Activated naive CD8-positive, alpha-beta T cell treated with anti-CD3 and anti-CD28 coated beads, Interleukin-2, amount 50 U/mL, for 24 hours (primary cell): ENCODE data around the gene ZNF407.

ENCODE experiments used
- ATAC-seq: fragments of 150-1000 bp; cut with Tn5 transposase; one replicate; pipeline ENCODE4 v1.10.0; 2021
- DNase-seq: peaks from one replicate; pipeline ENCODE4 v3.0.0; 2021
- H3K27ac Mint-ChIP-seq: one replicate; pipeline ENCODE4 v1.8.0; 2021; ENCODE audit warnings: mild to moderate bottlenecking, mixed read lengths
- H3K27me3 Mint-ChIP-seq: one replicate; pipeline ENCODE4 v1.8.0; 2021; ENCODE audit warnings: mixed read lengths
- H3K36me3 Mint-ChIP-seq: one replicate; pipeline ENCODE4 v1.8.0; 2021; ENCODE audit warnings: low read depth, mixed read lengths
- H3K4me1 Mint-ChIP-seq: one replicate; pipeline ENCODE4 v1.8.0; 2021; ENCODE audit warnings: mixed read lengths
- H3K4me3 Mint-ChIP-seq: one replicate; pipeline ENCODE4 v1.8.0; 2021; ENCODE audit warnings: mild to moderate bottlenecking, moderate library complexity, mixed read lengths
- H3K9me3 Mint-ChIP-seq: one replicate; pipeline ENCODE4 v1.8.0; 2021; ENCODE audit warnings: mixed read lengths

ZNF407 gene

GRCh38 chr18:74935434-74935833, 337.8 kb downstream of the ZNF407 start:
- Mint-ChIP-seq H3K36me3 (peaks cover 12% of the 10 kb centered on the region), H3K4me1 (no peaks in the 10 kb centered on the region), H3K27me3 (no peaks in the 10 kb centered on the region), H3K4me3 (no peak overlapping the region), H3K27ac (no peak overlapping the region), H3K9me3 (no peaks in the 10 kb centered on the region)
- no peak for ATAC-seq
- DNase-seq, result no peak

DNA sequence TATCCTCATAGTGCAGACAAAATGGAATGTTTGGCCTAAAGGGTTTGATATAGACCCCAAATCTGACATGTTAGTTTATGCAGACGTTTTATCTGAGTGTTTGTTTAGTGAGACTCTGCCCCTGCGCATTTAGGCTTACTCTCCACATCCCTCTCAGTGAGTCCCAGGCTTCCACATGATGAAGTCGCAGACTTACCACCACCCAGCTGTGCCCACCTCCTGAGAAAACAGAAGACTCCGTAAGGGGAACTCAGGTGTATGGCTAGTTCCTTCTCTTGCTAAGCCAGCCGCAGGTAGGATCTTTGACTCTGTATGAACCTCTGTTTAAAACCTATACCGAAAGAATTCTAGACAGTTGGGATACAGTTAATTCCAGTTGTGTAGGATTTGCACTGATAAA, 338.7 kb downstream of the ZNF407 start:
- no peaks in the 10 kb centered on the region for H3K27me3 Mint-ChIP-seq
- no peak overlapping the region for H3K4me3 Mint-ChIP-seq

GRCh38 chr18:74937291-74937690, 339.6 kb downstream of the ZNF407 start:
- Mint-ChIP-seq H3K9me3 (no peaks in the 10 kb centered on the region), H3K4me3 (no peak overlapping the region), H3K4me1 (peaks cover 7% of the 10 kb centered on the region), H3K36me3 (peaks cover 9% of the 10 kb centered on the region), H3K27me3 (no peaks in the 10 kb centered on the region), H3K27ac (no peak overlapping the region)
- no peak for DNase-seq
- ATAC-seq, result no peak

More for the DNA sequence above, 338.7 kb downstream of the ZNF407 start:
- ATAC-seq (no peak), DNase-seq (no peak)
- H3K9me3 Mint-ChIP-seq, result no peaks in the 10 kb centered on the region
- peaks cover 9% of the 10 kb centered on the region for H3K36me3 Mint-ChIP-seq
- H3K27ac Mint-ChIP-seq, result no peak overlapping the region
- H3K4me1 Mint-ChIP-seq, result no peaks in the 10 kb centered on the region

- H3K9me3 Mint-ChIP-seq, result no peaks in the 10 kb centered on the region
- H3K27ac Mint-ChIP-seq, result no peak overlapping the region
- peaks cover 11% of the 10 kb centered on the region for H3K4me1 Mint-ChIP-seq
- no peak for DNase-seq
- ATAC-seq, result no peak
- peaks cover 2% of the 10 kb centered on the region for H3K36me3 Mint-ChIP-seq
- H3K27me3 Mint-ChIP-seq, result no peaks in the 10 kb centered on the region
- H3K4me3 Mint-ChIP-seq, result no peak overlapping the region
Observed at GRCh38 chr18:74940856-74941255, 343.2 kb downstream of the ZNF407 start.

- H3K36me3 Mint-ChIP-seq, result no peaks in the 10 kb centered on the region
- no peaks in the 10 kb centered on the region for H3K27me3 Mint-ChIP-seq
- H3K4me1 Mint-ChIP-seq, result peaks cover 11% of the 10 kb centered on the region
- ATAC-seq, result no peak
- DNase-seq, result no peak
- H3K9me3 Mint-ChIP-seq, result no peaks in the 10 kb centered on the region
- no peak overlapping the region for H3K4me3 Mint-ChIP-seq
- H3K27ac Mint-ChIP-seq, result no peak overlapping the region
Observed at GRCh38 chr18:74942319-74942910, 344.7 kb downstream of the ZNF407 start.

GRCh38 chr18:74944676-74945075, 347.0 kb downstream of the ZNF407 start:
- H3K27ac Mint-ChIP-seq, result no peak overlapping the region
- DNase-seq, result no peak
- no peaks in the 10 kb centered on the region for H3K36me3 Mint-ChIP-seq
- H3K4me1 Mint-ChIP-seq, result peaks cover 13% of the 10 kb centered on the region
- ATAC-seq, result no peak
- H3K27me3 Mint-ChIP-seq, result no peaks in the 10 kb centered on the region
- no peak overlapping the region for H3K4me3 Mint-ChIP-seq
- no peaks in the 10 kb centered on the region for H3K9me3 Mint-ChIP-seq

GRCh38 chr18:74945774-74946545, 348.3 kb downstream of the ZNF407 start:
- no peak for ATAC-seq
- no peak for DNase-seq
- Mint-ChIP-seq H3K4me1 (peaks cover 25% of the 10 kb centered on the region), H3K27me3 (no peaks in the 10 kb centered on the region), H3K27ac (no peak overlapping the region), H3K9me3 (no peaks in the 10 kb centered on the region), H3K36me3 (no peaks in the 10 kb centered on the region), H3K4me3 (no peak overlapping the region)

GRCh38 chr18:74946646-74947375, 349.1 kb downstream of the ZNF407 start:
- H3K27ac Mint-ChIP-seq, result no peak overlapping the region
- no peak overlapping the region for H3K4me3 Mint-ChIP-seq
- no peaks in the 10 kb centered on the region for H3K27me3 Mint-ChIP-seq
- no peak for DNase-seq
- H3K9me3 Mint-ChIP-seq, result no peaks in the 10 kb centered on the region
- ATAC-seq, result no peak
- peaks cover 27% of the 10 kb centered on the region for H3K4me1 Mint-ChIP-seq
- H3K36me3 Mint-ChIP-seq, result no peaks in the 10 kb centered on the region

- H3K9me3 Mint-ChIP-seq, result no peaks in the 10 kb centered on the region
- no peak for DNase-seq
- no peak for ATAC-seq
- H3K4me3 Mint-ChIP-seq, result no peak overlapping the region
- H3K36me3 Mint-ChIP-seq, result no peaks in the 10 kb centered on the region
- H3K4me1 Mint-ChIP-seq, result peaks cover 21% of the 10 kb centered on the region
- no peak overlapping the region for H3K27ac Mint-ChIP-seq
- no peaks in the 10 kb centered on the region for H3K27me3 Mint-ChIP-seq
Observed at GRCh38 chr18:74947417-74947816, 349.7 kb downstream of the ZNF407 start.

GRCh38 chr18:74947875-74948274, 350.2 kb downstream of the ZNF407 start:
- H3K9me3 Mint-ChIP-seq, result no peaks in the 10 kb centered on the region
- no peak for ATAC-seq
- no peak overlapping the region for H3K4me3 Mint-ChIP-seq
- H3K27ac Mint-ChIP-seq, result no peak overlapping the region
- peaks cover 19% of the 10 kb centered on the region for H3K4me1 Mint-ChIP-seq
- no peak for DNase-seq
- peaks cover under 1% of the 10 kb centered on the region for H3K36me3 Mint-ChIP-seq
- no peaks in the 10 kb centered on the region for H3K27me3 Mint-ChIP-seq

GRCh38 chr18:74949611-74950010, 351.9 kb downstream of the ZNF407 start:
- no peak overlapping the region for H3K27ac Mint-ChIP-seq
- no peaks in the 10 kb centered on the region for H3K9me3 Mint-ChIP-seq
- H3K36me3 Mint-ChIP-seq, result peaks cover 2% of the 10 kb centered on the region
- no peak for DNase-seq
- no peaks in the 10 kb centered on the region for H3K27me3 Mint-ChIP-seq
- ATAC-seq, result no peak
- peaks cover 19% of the 10 kb centered on the region for H3K4me1 Mint-ChIP-seq
- H3K4me3 Mint-ChIP-seq, result no peak overlapping the region

DNA sequence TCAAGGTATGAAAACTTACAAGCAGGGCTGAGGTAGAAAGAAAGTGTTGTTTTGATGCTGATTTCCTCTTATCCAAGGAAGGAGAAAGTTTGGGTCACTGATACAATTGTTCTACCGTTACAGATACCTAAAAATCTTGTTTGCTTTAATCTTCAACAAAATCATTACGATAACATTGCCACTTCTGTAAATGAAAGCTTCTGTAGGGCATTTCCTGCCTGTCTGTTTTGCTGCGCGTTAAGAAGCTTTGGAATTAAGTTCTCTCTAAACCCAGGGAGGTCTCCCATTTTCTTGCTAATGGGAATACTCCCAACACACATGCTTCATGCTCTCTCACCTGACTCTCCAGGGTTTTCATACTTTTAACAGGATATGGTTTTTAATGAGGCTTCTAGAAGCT, 352.8 kb downstream of the ZNF407 start:
- Mint-ChIP-seq H3K4me1 (peaks cover 19% of the 10 kb centered on the region), H3K27ac (no peak overlapping the region), H3K27me3 (no peaks in the 10 kb centered on the region), H3K36me3 (peaks cover 2% of the 10 kb centered on the region), H3K9me3 (no peaks in the 10 kb centered on the region), H3K4me3 (no peak overlapping the region)
- ATAC-seq (no peak), DNase-seq (no peak)

DNA sequence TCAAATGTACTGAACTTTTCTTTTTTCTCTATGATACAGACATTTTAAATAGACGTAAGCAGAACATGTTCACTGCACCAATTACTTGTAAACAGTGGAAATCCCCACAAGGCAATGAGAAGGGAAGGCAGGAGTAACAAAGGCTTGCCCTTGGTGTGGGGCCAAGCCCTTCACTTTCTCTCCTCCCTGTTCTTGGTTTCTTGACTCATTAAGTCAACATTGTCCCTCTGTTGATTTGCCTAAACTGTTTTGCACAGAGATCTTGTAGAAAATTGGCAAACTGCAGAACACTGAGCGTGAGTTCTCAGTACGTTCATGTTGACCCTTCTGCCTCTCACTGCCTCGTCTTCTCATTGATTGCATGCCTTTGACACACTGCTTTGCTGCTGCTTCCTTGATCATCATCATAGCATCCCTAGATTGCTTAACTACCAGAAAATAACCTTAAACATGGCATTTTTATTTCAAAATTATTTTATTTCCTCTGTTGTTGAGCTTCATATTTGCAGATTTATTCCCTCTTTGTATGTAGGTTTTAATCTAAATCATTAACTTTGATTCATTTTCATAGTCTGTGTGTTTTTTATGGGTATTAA, 353.6 kb downstream of the ZNF407 start:
- H3K27ac Mint-ChIP-seq, result no peak overlapping the region
- DNase-seq (no peak), ATAC-seq (no peak)
- H3K36me3 Mint-ChIP-seq, result peaks cover 2% of the 10 kb centered on the region
- H3K4me1 Mint-ChIP-seq, result peaks cover 19% of the 10 kb centered on the region
- no peak overlapping the region for H3K4me3 Mint-ChIP-seq
- H3K9me3 Mint-ChIP-seq, result no peaks in the 10 kb centered on the region
- no peaks in the 10 kb centered on the region for H3K27me3 Mint-ChIP-seq

DNA sequence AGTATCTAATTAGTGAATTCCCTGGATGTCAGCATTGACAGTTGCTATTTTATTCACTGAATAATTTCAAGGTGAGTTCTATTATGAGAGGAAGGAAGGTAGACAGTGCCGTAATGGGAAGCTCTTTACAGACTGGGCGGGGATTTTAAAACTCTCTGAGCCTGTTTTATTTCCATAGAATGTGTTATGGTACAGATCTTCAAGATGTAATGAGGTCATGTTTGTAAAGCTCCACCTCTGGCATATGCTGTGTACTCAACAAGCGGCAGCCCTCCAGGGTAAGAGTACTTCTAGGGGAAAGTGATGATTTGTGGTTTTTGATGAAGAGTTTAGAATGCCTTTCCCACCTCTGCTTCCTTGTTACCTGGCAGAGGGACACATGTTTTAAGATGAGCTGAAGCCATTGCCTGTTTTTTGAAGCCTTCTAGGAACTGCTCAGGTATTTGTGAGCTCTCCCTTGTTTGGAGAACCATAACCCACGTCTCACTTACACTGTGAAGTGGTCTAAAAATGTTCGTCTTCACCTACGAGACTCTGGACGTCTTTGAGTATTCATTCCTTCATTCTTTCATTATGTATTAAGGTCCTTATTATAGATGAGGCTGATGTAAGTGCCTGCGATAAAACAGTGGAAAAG, 360.0 kb downstream of the ZNF407 start:
- no peak for ATAC-seq
- no peaks in the 10 kb centered on the region for H3K4me1 Mint-ChIP-seq
- H3K9me3 Mint-ChIP-seq, result no peaks in the 10 kb centered on the region
- no peak overlapping the region for H3K27ac Mint-ChIP-seq
- H3K36me3 Mint-ChIP-seq, result peaks cover 13% of the 10 kb centered on the region
- H3K27me3 Mint-ChIP-seq, result no peaks in the 10 kb centered on the region
- no peak overlapping the region for H3K4me3 Mint-ChIP-seq
- DNase-seq, result no peak
